K562 (cell line): ENCODE data around the gene SNX3. TPM values are rescaled to one million over a fixed set of nuclear protein-coding genes. Genes with fewer than 3 reads are reported as not detected.

Source experiments
- ATAC-seq: fragments of 200-7000 bp; cut with Tn5 transposase; 3 replicates; pipeline ENCODE4 v1.9.1; 2020; ENCODE audit warnings: moderate library complexity
- BruUV-seq: library from RNA; stranded (reverse); fragments of 400-500 nt; replicated peaks from 2 replicates; lab custom pipeline; 2021; lab: Mats Ljungman, UMichigan
- CTCF ChIA-PET: fragments of 300-600 bp; formaldehyde crosslinking; extraction: SDS; loops from one replicate; lab custom pipeline; 2021; ENCODE audit warnings: low intra/inter-chr PET ratio; lab: Yijun Ruan, JAX
- POLR2A ChIA-PET: fragments of 300-600, 350-650 bp; sonication (Branson Sonifier 250); formaldehyde crosslinking; extraction: SDS; loops from one replicate; lab custom pipeline; 2021; ENCODE audit warnings: antibody characterized with exemption, inconsistent platforms; lab: Yijun Ruan, JAX
- DNase-seq, 4 experiments: peaks; one replicate each; pipeline versions ENCODE4 v3.0.0 to v3.0.0-alpha.2; 2011 to 2018; ENCODE audit warnings: low spot score in 3 of 4, mixed read lengths in 3 of 4; ENCODE audit errors: extremely low read depth in 1 of 4
- FAIRE-seq: peaks from 2 replicates; lab custom pipeline; 2011; peaks lifted over from hg19 to GRCh38; lab: Jason Lieb, UNC
- H2AFZ ChIP-seq: 2 replicates; pipeline ENCODE4 v1.6.0; 2011; ENCODE audit warnings: low read depth, low read length, control low read depth, inconsistent platforms
- H3K27ac ChIP-seq: fragments of 200-600 bp; 3 replicates; pipeline ENCODE4 v1.8.0; 2011; ENCODE audit warnings: low read depth, mild to moderate bottlenecking, control low read depth, inconsistent platforms, low read length, moderate library complexity, mixed read lengths; ENCODE audit errors: extremely low read depth
- H3K27me3 ChIP-seq, 2 experiments: fragments of 300-600 bp in 1 of 2; 2 replicates in 1 of 2; 3 replicates in 1 of 2; pipeline versions ENCODE4 v1.6.0 to v1.8.0; 2011; ENCODE audit warnings: inconsistent platforms in 2 of 2, low read length in 2 of 2, mild to moderate bottlenecking in 1 of 2, mixed read lengths in 1 of 2, moderate library complexity in 1 of 2; ENCODE audit not compliant: control insufficient read depth in 2 of 2, insufficient read depth in 2 of 2
- H3K36me3 ChIP-seq: fragments of 300-600 bp; 3 replicates; pipeline ENCODE4 v1.8.0; 2011; ENCODE audit warnings: mild to moderate bottlenecking, low read length, inconsistent platforms; ENCODE audit not compliant: control insufficient read depth, insufficient read depth
- H3K4me1 ChIP-seq, 2 experiments: fragments of 200-600 bp in 1 of 2; replicated peaks in 1 of 2; 2 replicates in 1 of 2; 3 replicates in 1 of 2; pipeline versions ENCODE4 v1.5.1 to v1.8.0; 2011; ENCODE audit warnings: inconsistent platforms in 2 of 2, low read length in 2 of 2, mild to moderate bottlenecking in 1 of 2, mixed read lengths in 1 of 2, moderate library complexity in 1 of 2; ENCODE audit not compliant: control insufficient read depth in 2 of 2, insufficient read depth in 2 of 2
- H3K4me2 ChIP-seq: 2 replicates; pipeline ENCODE4 v1.6.1; 2011; ENCODE audit warnings: low read length, control low read depth, inconsistent platforms, mixed read lengths; ENCODE audit not compliant: insufficient read depth
- H3K4me3 ChIP-seq: fragments of 200-600 bp; sonication (generic), shearing (Covaris generic); 2 replicates; pipeline ENCODE4 v1.5.1; 2016; ENCODE audit warnings: control low read depth, inconsistent platforms
- H3K79me2 ChIP-seq: fragments of 200-600 bp; 3 replicates; pipeline ENCODE4 v1.8.0; 2011; ENCODE audit warnings: low read length, inconsistent platforms; ENCODE audit not compliant: control insufficient read depth, insufficient read depth
- H3K9ac ChIP-seq, 2 experiments: 2 replicates each; pipeline versions ENCODE4 v1.6.0 to v1.6.1; 2011; ENCODE audit warnings: low read depth in 2 of 2, low read length in 2 of 2, control low read depth in 1 of 2, inconsistent platforms in 1 of 2, mild to moderate bottlenecking in 1 of 2, mixed read lengths in 1 of 2; ENCODE audit not compliant: insufficient read depth in 1 of 2
- H3K9me1 ChIP-seq: one replicate; pipeline ENCODE4 v1.6.0; 2011; ENCODE audit warnings: inconsistent platforms, mild to moderate bottlenecking, low read length, moderate library complexity; ENCODE audit not compliant: control insufficient read depth, insufficient read depth
- H3K9me3 ChIP-seq: replicated peaks from 2 replicates; pipeline ENCODE4 v1.5.1; 2011; ENCODE audit warnings: low read depth, low read length, inconsistent platforms; ENCODE audit not compliant: control insufficient read depth, insufficient read depth
- H4K20me1 ChIP-seq: replicated peaks from 2 replicates; pipeline ENCODE4 v1.6.1; 2011; ENCODE audit warnings: low read length, inconsistent platforms, mixed read lengths; ENCODE audit not compliant: control insufficient read depth, insufficient read depth
- CEBPB ChIP-seq: fragments of 450-650 bp; IDR thresholded peaks from 2 replicates; pipeline ENCODE4 v1.6.1; 2016; ENCODE audit warnings: missing genetic modification characterization, missing compliant biosample characterization
- ETV5 ChIP-seq: sonication (generic); formaldehyde crosslinking; IDR thresholded peaks from 2 replicates; pipeline ENCODE4 v1.4.0; 2020; ENCODE audit warnings: low read depth, mild to moderate bottlenecking, missing genetic modification reagents
- HMGXB4 ChIP-seq: sonication (generic); formaldehyde crosslinking; IDR thresholded peaks from 2 replicates; pipeline ENCODE4 v1.8.1; 2023; ENCODE audit warnings: mild to moderate bottlenecking, missing genetic modification reagents
- NKRF ChIP-seq: fragments of 450-650 bp; IDR thresholded peaks from 2 replicates; pipeline ENCODE4 v1.6.1; 2016; ENCODE audit warnings: borderline replicate concordance
- POLR2AphosphoS5 ChIP-seq: IDR thresholded peaks from 2 replicates; pipeline ENCODE4 v1.6.1; 2011; ENCODE audit warnings: mild to moderate bottlenecking, low read depth, low read length, moderate library complexity; ENCODE audit not compliant: control insufficient read depth, insufficient read depth
- SMARCE1 ChIP-seq: fragments of 450-650 bp; IDR thresholded peaks from 2 replicates; pipeline ENCODE4 v1.7.1; 2016; ENCODE audit warnings: mild to moderate bottlenecking
- SREBF2 ChIP-seq: sonication (generic); formaldehyde crosslinking; IDR thresholded peaks from 2 replicates; pipeline ENCODE4 v1.4.0; 2020; ENCODE audit warnings: mild to moderate bottlenecking, missing genetic modification reagents
- ZNF232 ChIP-seq: sonication (generic); formaldehyde crosslinking; IDR thresholded peaks from 2 replicates; pipeline ENCODE4 v1.8.0; 2022; ENCODE audit warnings: mild to moderate bottlenecking, missing genetic modification reagents
- ZNF830 ChIP-seq: fragments of 250-450 bp; sonication (Bioruptor Pico); IDR thresholded peaks from 2 replicates; pipeline ENCODE4 v1.5.0; 2021; ENCODE audit warnings: mild to moderate bottlenecking
- WGBS: fragments of 100-300 bp; shearing (Covaris generic); methylation state at CpG from one replicate; pipeline ENCODE4 v1.1.6; 2016; ENCODE audit warnings: low coverage, mixed read lengths; ENCODE audit not compliant: insufficient coverage; ENCODE audit errors: missing lambda C conversion rate; 5-methylcytosine and 5-hydroxymethylcytosine counted together
- in situ Hi-C: fragments of 300-500 bp; cut with MboI; formaldehyde crosslinking; loops from 4 replicates; pipeline ENCODE4 v1.15.0; 2018; ENCODE audit warnings: inconsistent platforms, mixed read lengths
- intact Hi-C: fragments of 100-400 bp; cut with micrococcal nuclease; formaldehyde crosslinking; loops from 2 replicates; pipeline ENCODE4 v1.14.2; 2022
- polyA plus RNA-seq, 8 experiments: library from polyadenylated mRNA; depleted of rRNA in 4 of 8; stranded (reverse) in 5 of 8; unstranded in 3 of 8; fragments of >200 nt; fragmentation: Nextera tagmentation in 2 of 8; fragmentation: Illumina TruSeq in 1 of 8; extraction: Ambion mirVana in 2 of 8; extraction: Trizol in 1 of 8; gene quantifications; 2 replicates each; pipeline versions ENCODE4 v1.2.1 to v1.2.3, GENCODE V29; 2011 to 2014; ENCODE audit warnings: inconsistent platforms in 1 of 8, missing spikeins in 1 of 8
- total RNA-seq, 7 experiments: library from RNA; depleted of rRNA in 6 of 7; stranded (reverse); fragments of >200 nt in 6 of 7; fragmentation: Illumina TruSeq in 2 of 7; extraction: Trizol in 2 of 7; gene quantifications; 2 replicates each; pipeline versions ENCODE4 v1.2.1 to v1.2.3, GENCODE V29; 2011 to 2021; ENCODE audit warnings: low replicate concordance in 1 of 7

SNX3 gene
- total and polyA plus RNA-seq, 9 of the 15 experiments (the other 6 are each of a cell fraction or from before 2014, with no cell fraction given), result 48.9 to 410 (median 159) TPM

GRCh38 chr6:108263371-108263770 lies 2.5 kb upstream of the SNX3 start:
- FAIRE-seq, result no peak
- peaks cover 29% of the 10 kb centered on the region for H3K79me2 ChIP-seq
- no peak for TF ChIP-seq ZNF232 (CRISPR knock-in tag)
- no peak for ATAC-seq
- BruUV-seq, result no TSS peak
- H3K9me1 ChIP-seq, result no peaks in the 10 kb centered on the region
- in situ Hi-C loops (no loop called here), intact Hi-C loops (no loop called here)
- no peaks in the 10 kb centered on the region for H3K9me3 ChIP-seq
- no peak overlapping the region for H3K4me2 ChIP-seq
- no peak overlapping the region for H3K27ac ChIP-seq
- H2AFZ ChIP-seq, result no peak overlapping the region
- H3K4me3 ChIP-seq, result no peak overlapping the region
- H3K4me1 ChIP-seq, result peaks cover 7 to 12% of the 10 kb centered on the region in 2 experiments; a peak in 4 of 5 replicates
- DNase-seq, result no peak
- POLR2A ChIA-PET, result interaction anchor here (1.4 kb wide), 1 partner anchor 13 kb away, joined by 3 read pairs; no protein-coding TSS in a partner anchor
- CTCF ChIA-PET, result no interaction called here
- H4K20me1 ChIP-seq, result 0 out of 2 replicates have a peak, but pooled peaks cover 3% of the 10 kb centered on the region
- WGBS, result 79% methylated on average over 2 of the region's 2 CpGs
- peaks cover 6% of the 10 kb centered on the region; the same call in 2 of the 3 replicates for H3K36me3 ChIP-seq
- H3K9ac ChIP-seq, result no peak overlapping the region
- H3K27me3 ChIP-seq, result no peaks in the 10 kb centered on the region

GRCh38 chr6:108260126-108260808 lies 573 bp downstream of the SNX3 start:
- peak; percentile 67 for ATAC-seq
- WGBS, result 0% methylated on average over 28 of the region's 29 CpGs
- no peaks in the 10 kb centered on the region for H3K9me1 ChIP-seq
- CTCF ChIA-PET, result no interaction called here
- H2AFZ ChIP-seq, result peak overlapping the region; percentile 94
- peaks cover 58% of the 10 kb centered on the region for H3K79me2 ChIP-seq
- peak; percentile 32 to 80 (median 56) for DNase-seq
- peaks cover 10 to 17% of the 10 kb centered on the region in 2 experiments for H3K4me1 ChIP-seq
- peak overlapping the region; percentile 86 for H3K27ac ChIP-seq
- H3K27me3 ChIP-seq, result no peaks in the 10 kb centered on the region
- peak overlapping the region; percentile 88 to 99 for H3K9ac ChIP-seq
- intact Hi-C loops (loop anchor here (2.0 kb wide), 2 partner anchors 35 to 101 kb away; partner anchors contain the start of gene AFG1L), in situ Hi-C loops (no loop called here)
- H3K4me2 ChIP-seq, result peak overlapping the region; percentile 78
- peaks cover 25% of the 10 kb centered on the region for H3K36me3 ChIP-seq
- H3K4me3 ChIP-seq, result peak overlapping the region; percentile 100
- no TSS peak for BruUV-seq
- H3K9me3 ChIP-seq, result no peaks in the 10 kb centered on the region
- 0 out of 2 replicates have a peak, but pooled peaks cover 3% of the 10 kb centered on the region for H4K20me1 ChIP-seq
- POLR2A ChIA-PET, result interaction anchor here (0.6 to 2.1 kb wide), 9 partner anchors 9 to 1391 kb away, joined by 3 to 12 read pairs (median 5); partner anchors contain the start of gene AFG1L
- peak; percentile 83 for FAIRE-seq
- 0 out of 2 replicates have a peak, but pooled peaks have one; percentile 45 for TF ChIP-seq POLR2AphosphoS5
- TF ChIP-seq HMGXB4 (CRISPR knock-in tag), result 0 out of 2 replicates have a peak, but pooled peaks have one; percentile 64
- TF ChIP-seq NKRF, result peak; percentile 72
- TF ChIP-seq CEBPB (tag), result peak; percentile 47; the same call in 1 of the 2 replicates
- TF ChIP-seq SMARCE1, result peak; percentile 52; the same call in 1 of the 2 replicates
- TF ChIP-seq ZNF830 (CRISPR knock-in tag), result no peak
- peak; percentile 36; the same call in 1 of the 2 replicates for TF ChIP-seq ETV5 (CRISPR knock-in tag)
- 0 out of 2 replicates have a peak, but pooled peaks have one; percentile 76 for TF ChIP-seq SREBF2
